AG04450 (cell line): ENCODE data around the gene KIF12. TPM values are rescaled to one million over a fixed set of nuclear protein-coding genes. Genes with fewer than 3 reads are reported as not detected.
"Not testable (repeated sequence)": the region's sequence is repeated elsewhere in the genome, so short reads cannot be mapped to it uniquely, and the experiment has no call there.

Source experiments
- CTCF ChIA-PET: fragments of 300-600, 350-600 bp; formaldehyde crosslinking; extraction: SDS; loops from one replicate; lab custom pipeline; 2022; ENCODE audit warnings: antibody characterized with exemption, inconsistent platforms; lab: Charles Lee
- POLR2A ChIA-PET: fragments of 350-600 bp; formaldehyde crosslinking; extraction: SDS; loops from one replicate; lab custom pipeline; 2021; ENCODE audit warnings: antibody characterized with exemption, inconsistent platforms; lab: Yijun Ruan, JAX
- DNase-seq: peaks from one replicate; pipeline ENCODE4 v3.0.0-alpha.2; 2011; ENCODE audit warnings: low read depth, low spot score
- H3K27ac ChIP-seq: one replicate; pipeline ENCODE4 v1.5.1; 2012; ENCODE audit warnings: low read depth, low read length, control low read depth
- H3K27me3 ChIP-seq: one replicate; pipeline ENCODE4 v1.6.0; 2012; ENCODE audit warnings: low read length; ENCODE audit not compliant: control insufficient read depth, insufficient read depth
- H3K4me3 ChIP-seq: 2 replicates; pipeline ENCODE4 v1.5.1; 2011; ENCODE audit warnings: mild to moderate bottlenecking, low read depth, low read length, control low read depth
- H3K9me3 ChIP-seq: 2 replicates; pipeline ENCODE4 v1.5.1; 2012; ENCODE audit warnings: low read length; ENCODE audit not compliant: control insufficient read depth, insufficient read depth
- polyA plus RNA-seq: library from polyadenylated mRNA; depleted of rRNA; stranded (reverse); fragments of >200 nt; gene quantifications from 2 replicates; pipeline ENCODE4 v1.2.3, GENCODE V29; 2011; rRNA removed
- TF ChIP-seq, protein P1 (sequence below): IDR thresholded peaks from 2 replicates; pipeline ENCODE4 v1.5.1; 2011; ENCODE audit warnings: low read depth, low read length, control low read depth, inconsistent platforms

KIF12 gene
- polyA plus RNA-seq, 1 experiment: not detected

DNA sequence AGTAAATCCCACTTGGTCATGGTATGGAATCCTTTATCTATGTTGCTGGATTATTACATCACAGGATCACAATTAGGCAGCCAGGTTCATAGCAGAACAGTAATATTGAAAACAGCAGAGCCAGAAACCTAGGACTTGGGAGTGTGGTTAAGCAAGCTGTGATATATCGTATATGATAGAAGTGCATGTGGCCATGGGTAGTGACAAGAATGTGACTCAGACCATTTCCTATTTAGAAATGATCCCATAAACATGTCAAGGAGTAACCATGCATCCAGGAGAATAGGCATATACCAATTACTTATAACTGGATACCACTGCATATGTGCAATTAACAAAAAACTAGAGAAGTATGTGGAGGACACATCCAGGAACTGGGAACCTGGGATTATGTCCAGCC, 52.2 kb downstream of the KIF12 start:
- no peaks in the 10 kb centered on the region for H3K27me3 ChIP-seq
- DNase-seq: no peak
- ChIA-PET CTCF (interaction anchor here (0.6 to 1.0 kb wide), 5 partner anchors 10 to 312 kb away, joined by 3 to 6 read pairs (median 4); no protein-coding TSS in a partner anchor), POLR2A (no interaction called here)
- no peak overlapping the region for H3K27ac ChIP-seq
- H3K4me3 ChIP-seq: no peak overlapping the region
- TF ChIP-seq, protein P1, sequence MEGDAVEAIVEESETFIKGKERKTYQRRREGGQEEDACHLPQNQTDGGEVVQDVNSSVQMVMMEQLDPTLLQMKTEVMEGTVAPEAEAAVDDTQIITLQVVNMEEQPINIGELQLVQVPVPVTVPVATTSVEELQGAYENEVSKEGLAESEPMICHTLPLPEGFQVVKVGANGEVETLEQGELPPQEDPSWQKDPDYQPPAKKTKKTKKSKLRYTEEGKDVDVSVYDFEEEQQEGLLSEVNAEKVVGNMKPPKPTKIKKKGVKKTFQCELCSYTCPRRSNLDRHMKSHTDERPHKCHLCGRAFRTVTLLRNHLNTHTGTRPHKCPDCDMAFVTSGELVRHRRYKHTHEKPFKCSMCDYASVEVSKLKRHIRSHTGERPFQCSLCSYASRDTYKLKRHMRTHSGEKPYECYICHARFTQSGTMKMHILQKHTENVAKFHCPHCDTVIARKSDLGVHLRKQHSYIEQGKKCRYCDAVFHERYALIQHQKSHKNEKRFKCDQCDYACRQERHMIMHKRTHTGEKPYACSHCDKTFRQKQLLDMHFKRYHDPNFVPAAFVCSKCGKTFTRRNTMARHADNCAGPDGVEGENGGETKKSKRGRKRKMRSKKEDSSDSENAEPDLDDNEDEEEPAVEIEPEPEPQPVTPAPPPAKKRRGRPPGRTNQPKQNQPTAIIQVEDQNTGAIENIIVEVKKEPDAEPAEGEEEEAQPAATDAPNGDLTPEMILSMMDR: no peak
- no peaks in the 10 kb centered on the region; the same call in 1 of the 2 replicates for H3K9me3 ChIP-seq

DNA sequence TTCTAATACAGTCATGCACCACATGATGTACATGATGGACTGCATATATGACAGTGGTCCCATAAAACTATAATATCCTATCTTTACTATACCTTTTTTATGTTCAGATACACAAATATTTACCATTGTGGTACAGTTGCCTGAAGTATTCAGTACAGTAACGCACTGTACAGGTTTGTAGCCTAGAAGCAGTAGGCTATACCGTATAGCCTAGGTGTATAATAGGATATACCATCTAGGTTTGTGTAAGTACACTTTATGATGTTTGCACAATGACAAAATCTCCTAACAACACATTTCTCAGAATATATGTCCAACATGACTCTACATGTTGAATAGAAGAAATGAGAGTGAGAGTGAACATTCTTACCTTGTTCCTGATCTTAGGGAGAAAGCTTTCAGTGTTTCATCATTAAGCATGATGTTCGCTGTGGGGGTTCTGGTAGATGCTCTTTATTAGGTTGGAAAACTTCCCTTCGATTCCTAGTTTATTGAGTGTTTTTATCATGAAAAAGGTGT, 52.8 kb downstream of the KIF12 start:
- Histone ChIP-seq H3K4me3 (no peak overlapping the region), H3K9me3 (no peaks in the 10 kb centered on the region; the same call in 1 of the 2 replicates), H3K27ac (no peak overlapping the region), H3K27me3 (no peaks in the 10 kb centered on the region)
- TF ChIP-seq, protein P1: no peak
- ChIA-PET CTCF (interaction anchor here (0.8 to 1.8 kb wide), 2 partner anchors 198 to 239 kb away, joined by 5 read pairs; no protein-coding TSS in a partner anchor), POLR2A (no interaction called here)
- DNase-seq: no peak

DNA sequence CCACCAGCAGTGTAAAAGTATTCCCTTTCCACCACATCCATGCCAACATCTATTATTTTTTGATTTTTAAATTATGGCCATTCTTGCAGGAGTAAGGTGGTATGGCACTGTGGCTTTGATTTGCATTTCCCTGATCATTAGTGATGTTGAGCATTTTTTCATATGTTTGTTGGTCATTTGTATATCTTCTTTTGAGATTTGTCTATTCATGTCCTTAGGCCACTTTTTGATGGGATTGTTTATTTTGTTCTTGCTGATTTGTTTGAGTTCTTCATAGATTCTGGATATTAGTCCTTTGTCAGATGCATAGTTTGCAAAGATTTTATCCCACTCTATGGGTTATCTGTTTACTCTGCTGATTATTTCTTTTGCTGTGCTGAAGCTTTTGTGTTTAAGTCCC, 55.4 kb downstream of the KIF12 start:
- POLR2A ChIA-PET, H3K4me3 ChIP-seq, DNase-seq, CTCF ChIA-PET, H3K9me3 ChIP-seq, H3K27me3 ChIP-seq, H3K27ac ChIP-seq: not testable (repeated sequence)

Other genes with a start within 250 kb of the KIF12 start
- 8.7 and 11.2 TPM in 2 replicates for gene ZNF618, start 223.0 kb downstream of the KIF12 start, polyA plus RNA-seq
- 0.67 and 0.74 TPM in 2 replicates for gene AMBP, start 21.0 kb downstream of the KIF12 start, polyA plus RNA-seq
- 8.5 and 10.0 TPM in 2 replicates for gene COL27A1, start 56.2 kb upstream of the KIF12 start, polyA plus RNA-seq
- 0.17 TPM in 1 of 2 replicates, not detected in the other for gene ORM1, start 223.8 kb upstream of the KIF12 start, polyA plus RNA-seq
- gene ORM2, start 230.6 kb upstream of the KIF12 start, polyA plus RNA-seq: not detected in 2 replicates